ENCODE results near the gene DSCAML1. TPM values are rescaled to one million over a fixed set of nuclear protein-coding genes. Genes with fewer than 3 reads are reported as not detected.
A peak's percentile ranks its signal among the peaks of the same experiment; 100 is the strongest.

The DSCAML1 gene
- total and polyA plus RNA-seq, 9 of the 15 experiments (the other 6 are each of a cell fraction or from before 2014, with no cell fraction given), result not detected

GRCh38 chr11:117828611-117829368, 31.8 kb upstream of the DSCAML1 start:
- ChIA-PET POLR2A (no interaction called here), CTCF (ENCODE audit: low intra/inter-chr PET ratio) (no interaction called here)
- Histone ChIP-seq H2AFZ (ENCODE audit: low read depth, low read length) (no peak overlapping the region), H4K20me1 (replicated peaks; ENCODE audit: control insufficient read depth, insufficient read depth, low read length) (peaks cover under 1% of the 10 kb centered on the region; the same call in 1 of the 2 replicates), H3K4me3 (no peak overlapping the region), H3K9ac (ENCODE audit: insufficient read depth in 1 of 2, low read depth in 2 of 2, low read length in 2 of 2) (peak overlapping the region in 1 of 2 experiments; percentile 50; a peak in 1 of 4 replicates), H3K9me3 (replicated peaks; ENCODE audit: control insufficient read depth, insufficient read depth, low read depth, low read length) (no peaks in the 10 kb centered on the region), H3K27me3 (ENCODE audit: control insufficient read depth in 2 of 2, insufficient read depth in 2 of 2, low read length in 2 of 2) (peaks cover 22 to 84% of the 10 kb centered on the region in 2 experiments), H3K9me1 (ENCODE audit: control insufficient read depth, insufficient read depth, low read length) (no peaks in the 10 kb centered on the region), H3K79me2 (ENCODE audit: control insufficient read depth, insufficient read depth, low read length) (no peaks in the 10 kb centered on the region), H3K4me2 (ENCODE audit: insufficient read depth, low read length) (no peak overlapping the region), H3K36me3 (ENCODE audit: control insufficient read depth, insufficient read depth, low read length) (no peaks in the 10 kb centered on the region), H3K27ac (ENCODE audit: extremely low read depth, low read depth, low read length) (no peak overlapping the region), H3K4me1 (replicated peaks in 1 of 2; ENCODE audit: control insufficient read depth in 2 of 2, insufficient read depth in 2 of 2, low read length in 2 of 2) (peaks cover 0 to 17% of the 10 kb centered on the region in 2 experiments; a peak in 1 of 5 replicates)
- peak; percentile 50 for ATAC-seq
- intact Hi-C loops (cut with micrococcal nuclease), result no loop called here
- WGBS (ENCODE audit: insufficient coverage, low coverage, missing lambda C conversion rate), result under 1% methylated on average over 13 of the region's 16 CpGs
- in situ Hi-C loops (cut with MboI), result no loop called here
- no TSS peak for BruUV-seq (replicated peaks)
- DNase-seq (ENCODE audit: extremely low read depth in 1 of 4, low spot score in 3 of 4), result peak; percentile 27 to 44 (median 35)
- no peak for FAIRE-seq
- TF ChIP-seq RFX5 (IDR thresholded peaks at IDR 0.05; ENCODE audit: low read depth, low read length), result no peak
- no peak for TF ChIP-seq ZNF436 (CRISPR knock-in tag; IDR thresholded peaks at IDR 0.05)
- TF ChIP-seq PTRF (tag; IDR thresholded peaks at IDR 0.05), result no peak
- TF ChIP-seq ZNF280B (CRISPR knock-in tag; IDR thresholded peaks at IDR 0.05), result no peak
- TF ChIP-seq HBP1 (CRISPR knock-in tag; IDR thresholded peaks at IDR 0.05), result no peak
- TF ChIP-seq CHD1 (IDR thresholded peaks at IDR 0.05; ENCODE audit: low read length), result no peak
- 0 out of 2 replicates have a peak, but pooled peaks have one; percentile 24 for TF ChIP-seq CREM (IDR thresholded peaks at IDR 0.05; ENCODE audit: low read depth)
- TF ChIP-seq BRD4 (IDR thresholded peaks at IDR 0.05), result no peak
- no peak for TF ChIP-seq SAP30 (IDR thresholded peaks at IDR 0.05; ENCODE audit: borderline replicate concordance, insufficient read depth, low read depth, low read length, poor library complexity, severe bottlenecking)
- TF ChIP-seq ZNF79 (CRISPR knock-in tag; IDR thresholded peaks at IDR 0.05; ENCODE audit: low read depth), result no peak
- no peak for TF ChIP-seq ZNF24 (IDR thresholded peaks at IDR 0.05)
- TF ChIP-seq PRPF4 (IDR thresholded peaks at IDR 0.05; ENCODE audit: insufficient read depth, low read depth, low read length, poor library complexity, severe bottlenecking), result no peak
- no peak for TF ChIP-seq HMG20B (CRISPR knock-in tag; IDR thresholded peaks at IDR 0.05)
- peak; percentile 23; the same call in 1 of the 2 replicates for TF ChIP-seq DPF2 (IDR thresholded peaks at IDR 0.05)
- peak; percentile 75; the same call in 1 of the 2 replicates for TF ChIP-seq SMARCA4 (IDR thresholded peaks at IDR 0.05)
- no peak for TF ChIP-seq CREB3L1 (IDR thresholded peaks at IDR 0.05; ENCODE audit: borderline replicate concordance, low read depth)
- no peak for TF ChIP-seq ZBTB17 (CRISPR knock-in tag; IDR thresholded peaks at IDR 0.05)

Data from K562 (cell line).